NCI-H2107 (cell line): ENCODE data around the gene CCDC57.
"Not testable (repeated sequence)": the region's sequence is repeated elsewhere in the genome, so short reads cannot be mapped to it uniquely, and the experiment has no call there.

Experiments
- DNase-seq: peaks from one replicate; lab custom pipeline; 2025; lab: John Stamatoyannopoulos, UW

Gene CCDC57

DNA sequence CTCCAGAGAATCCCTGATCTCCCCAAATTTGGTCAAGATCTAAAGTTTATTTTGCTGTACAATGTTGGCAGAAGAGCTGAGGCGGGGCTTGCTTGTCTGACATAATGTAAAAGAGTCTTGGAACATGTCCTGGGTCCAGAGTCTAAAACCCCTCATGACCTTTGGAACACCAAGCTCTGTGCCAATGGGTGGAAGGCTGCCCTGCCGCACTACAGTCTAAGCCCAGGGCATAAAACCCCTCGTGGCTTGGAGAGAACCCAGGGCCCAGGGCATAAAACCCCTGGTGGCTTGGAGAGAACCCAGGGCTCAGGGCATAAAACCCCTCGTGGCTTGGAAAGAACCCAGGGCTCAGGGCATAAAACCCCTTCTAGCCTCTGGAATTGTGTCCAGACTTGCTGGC lies 36.7 kb downstream of the CCDC57 start:
- DNase-seq: no peak

GRCh38 chr17:82175201-82175600 lies 37.4 kb downstream of the CCDC57 start:
- no peak for DNase-seq

DNA sequence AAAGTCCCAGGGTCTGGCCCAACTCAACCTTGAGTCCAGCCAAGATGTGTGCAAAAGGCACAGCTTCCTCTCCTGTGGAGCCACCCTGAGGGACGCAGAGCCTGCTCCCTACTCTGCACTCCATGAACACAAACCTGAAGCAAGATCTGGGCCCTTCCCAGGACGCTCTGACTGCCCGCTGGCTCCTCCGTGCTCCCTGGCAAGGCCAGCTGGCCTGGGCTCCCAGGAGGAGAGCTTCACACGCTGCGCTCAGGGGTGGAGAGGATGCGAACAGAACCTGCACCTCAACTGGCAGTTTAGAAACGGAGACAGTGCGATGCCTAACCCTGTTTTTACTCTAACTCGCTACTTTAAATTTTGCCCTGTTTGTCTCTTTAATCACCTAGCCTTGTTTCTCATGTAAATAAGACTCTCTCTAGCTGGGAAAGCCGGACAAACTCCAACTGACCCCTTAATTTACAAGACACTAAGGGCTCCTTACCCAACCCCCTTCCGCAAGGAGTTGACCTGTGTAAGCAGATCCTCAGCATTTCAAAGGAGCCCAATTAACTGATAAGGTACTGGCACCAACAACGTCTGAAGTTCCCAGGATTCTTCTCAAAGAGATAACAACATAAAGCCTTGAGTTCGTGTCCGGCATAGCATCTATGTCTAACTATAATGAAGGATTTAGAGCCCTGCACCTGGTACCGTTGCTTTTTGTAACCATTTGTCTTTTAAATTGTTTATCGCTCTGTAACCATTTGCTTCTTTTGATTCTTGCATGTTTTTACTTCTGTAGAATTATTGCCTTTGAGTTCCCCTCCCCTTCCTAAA lies 38.4 kb downstream of the CCDC57 start:
- not testable (repeated sequence) for DNase-seq

DNA sequence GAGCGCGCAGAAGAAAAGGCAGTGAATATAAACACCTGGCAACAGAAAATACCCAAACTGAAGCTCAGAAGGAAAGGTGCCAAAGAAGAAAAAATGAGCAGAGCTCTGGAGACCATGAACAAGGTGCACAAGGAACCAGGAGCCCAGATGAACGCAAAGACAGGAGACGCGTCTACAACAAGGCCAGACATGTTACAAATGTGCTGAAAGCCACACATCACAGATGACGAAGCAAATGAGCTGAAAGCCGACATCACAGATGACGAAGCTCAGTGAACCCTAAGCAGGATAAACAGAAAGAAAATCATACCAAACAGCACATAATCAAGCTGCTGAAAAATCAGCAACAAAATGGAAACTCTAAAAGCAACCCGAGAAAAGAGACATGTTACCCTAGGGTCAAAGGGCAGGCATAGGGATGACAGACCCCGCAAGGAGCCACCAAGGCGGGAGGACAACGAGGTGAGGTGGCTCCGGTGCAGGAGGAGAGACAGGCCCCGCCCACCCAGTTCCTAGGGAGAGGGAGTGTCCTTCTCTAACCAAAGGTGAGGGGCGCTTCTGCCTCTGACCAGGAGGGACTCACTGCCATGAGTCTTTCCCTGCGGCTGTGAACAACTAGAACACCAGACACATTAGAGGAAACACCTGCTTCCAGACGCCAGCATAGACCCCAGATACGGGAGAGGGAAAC lies 39.1 kb downstream of the CCDC57 start:
- DNase-seq: no peak

DNA sequence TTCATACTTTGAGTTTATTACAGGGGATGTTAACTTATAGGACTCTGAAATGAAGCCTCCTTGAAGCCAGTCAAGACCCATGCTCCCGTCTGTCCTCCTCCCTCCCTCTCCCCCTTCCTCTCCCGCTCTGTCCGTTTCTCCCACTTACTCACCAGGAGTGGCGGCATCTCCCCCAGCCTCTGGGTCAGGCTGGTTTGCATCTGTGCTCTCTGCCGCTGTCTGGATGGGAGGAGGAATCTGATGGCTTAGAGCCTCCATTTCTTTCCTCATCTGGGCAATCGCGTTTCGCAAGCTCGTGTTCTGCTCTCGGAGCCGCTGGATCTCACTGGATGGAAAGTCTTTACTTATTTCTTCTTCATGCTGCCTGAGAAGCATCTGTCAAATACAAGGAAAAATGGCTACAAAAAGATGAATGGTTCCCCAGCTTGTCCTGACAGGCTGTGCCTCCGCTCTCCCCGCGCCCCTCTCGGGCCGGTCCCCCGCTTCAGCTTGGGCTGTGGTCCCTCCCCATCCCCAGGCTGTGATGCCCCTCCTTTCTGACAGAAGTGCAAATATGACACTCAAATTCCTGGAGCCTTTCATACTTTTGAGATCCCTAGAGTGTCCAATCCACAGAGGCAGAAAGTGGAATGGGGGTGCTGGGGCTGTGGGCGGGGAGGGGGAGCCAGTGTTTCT lies 40.0 kb downstream of the CCDC57 start:
- no peak for DNase-seq

GRCh38 chr17:82171750-82172375 lies 40.8 kb downstream of the CCDC57 start:
- no peak for DNase-seq

GRCh38 chr17:82170412-82170961 lies 42.2 kb downstream of the CCDC57 start:
- no peak for DNase-seq

DNA sequence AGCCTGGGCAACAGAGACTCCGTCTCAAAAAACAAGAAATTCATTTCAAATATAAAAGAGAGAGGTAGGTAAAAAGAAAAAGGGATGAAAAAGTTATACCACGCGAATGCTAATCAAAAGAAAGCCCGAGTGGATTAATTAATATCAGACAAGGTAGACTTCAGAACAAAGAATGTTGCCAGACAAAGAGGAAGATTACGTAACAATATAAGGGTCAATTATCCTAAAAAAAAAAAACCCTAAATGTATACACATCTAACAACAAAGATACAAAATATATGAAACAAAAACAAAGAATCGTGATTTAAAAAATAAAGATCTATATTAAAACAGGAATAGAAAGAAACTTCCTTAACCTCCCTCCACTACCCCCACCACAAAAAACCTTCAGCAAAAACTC lies 44.1 kb downstream of the CCDC57 start:
- DNase-seq: no peak

GRCh38 chr17:82167028-82167427 lies 45.6 kb downstream of the CCDC57 start:
- no peak for DNase-seq

DNA sequence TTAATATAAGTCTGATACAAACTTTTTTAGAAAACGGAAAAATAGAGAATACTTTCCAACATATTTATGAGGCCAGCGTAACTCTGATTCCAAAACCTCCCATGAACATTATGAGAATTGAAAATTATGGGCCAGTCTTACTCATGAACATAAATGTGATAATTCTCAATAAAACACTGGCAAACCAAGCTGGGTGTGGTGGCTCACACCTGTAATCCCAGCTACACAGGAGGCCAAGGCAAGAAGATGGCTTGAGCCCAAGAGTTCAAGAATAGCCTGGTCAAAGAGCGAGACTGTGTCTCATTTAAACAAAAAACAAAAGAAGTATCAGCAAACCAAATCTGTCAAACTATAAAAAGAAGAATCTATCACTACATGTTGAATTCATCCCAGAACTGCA lies 47.8 kb downstream of the CCDC57 start:
- no peak for DNase-seq

DNA sequence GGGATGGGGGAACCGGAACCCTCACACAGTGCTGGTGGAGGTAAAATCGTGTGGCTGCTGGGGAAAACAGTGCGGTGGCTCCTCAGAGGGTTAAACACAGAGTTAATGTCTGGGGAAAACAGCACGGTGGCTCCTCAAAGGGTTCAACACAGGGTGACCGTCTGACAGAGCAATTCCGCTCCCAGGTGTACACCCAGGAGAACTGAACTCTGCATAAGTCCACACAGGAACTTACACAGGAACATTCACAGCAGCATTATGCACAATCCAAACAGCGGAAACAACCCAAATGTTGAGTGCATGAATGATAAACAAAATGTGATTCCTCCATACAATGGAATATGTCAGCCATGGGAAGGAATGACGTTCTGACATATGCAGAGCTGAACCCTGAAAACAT lies 51.4 kb downstream of the CCDC57 start:
- no peak for DNase-seq

DNA sequence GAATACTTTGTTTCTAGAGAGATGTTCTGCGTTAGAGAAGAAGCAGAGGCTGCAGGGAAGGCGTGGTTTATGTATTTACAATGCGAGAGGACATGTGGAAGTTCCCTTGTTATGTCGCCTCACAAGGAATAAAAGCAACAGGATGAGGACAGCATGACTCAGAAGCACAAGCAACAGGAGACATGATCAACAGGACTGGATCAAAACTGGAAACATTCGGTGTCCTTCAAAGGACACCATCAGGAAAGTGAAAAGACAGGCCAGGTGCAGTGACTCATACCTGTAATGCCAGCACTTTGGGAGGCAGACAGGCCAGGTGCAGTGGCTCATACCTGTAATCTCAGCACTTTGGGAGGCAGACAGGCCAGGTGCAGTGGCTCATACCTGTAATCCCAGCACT lies 52.6 kb downstream of the CCDC57 start:
- no peak for DNase-seq

DNA sequence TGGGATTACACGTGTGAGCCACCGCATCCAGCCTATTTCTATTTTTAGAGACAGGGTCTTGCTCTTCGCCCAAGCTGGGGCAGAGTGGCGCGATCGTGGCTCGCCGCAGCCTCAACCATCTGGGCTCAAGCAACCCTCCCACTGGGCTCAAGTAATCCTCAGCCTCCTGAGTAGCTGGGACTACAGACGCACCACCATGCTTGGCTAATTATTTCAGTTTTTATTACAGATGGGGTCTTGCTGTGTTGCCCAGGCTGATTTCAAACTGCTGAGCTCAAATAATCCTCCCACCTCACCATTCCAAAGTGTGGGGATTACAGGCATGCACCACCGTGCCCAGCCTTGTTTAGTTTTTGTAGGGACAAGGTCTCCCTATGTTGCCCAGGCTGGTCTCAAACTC lies 53.8 kb downstream of the CCDC57 start:
- DNase-seq: no peak

- DNase-seq: no peak
These were observed 55.3 kb downstream of the CCDC57 start for GRCh38 chr17:82157046-82158035.

GRCh38 chr17:82156284-82156925 lies 56.2 kb downstream of the CCDC57 start:
- DNase-seq: no peak

GRCh38 chr17:82155606-82156005 lies 57.0 kb downstream of the CCDC57 start:
- no peak for DNase-seq

DNA sequence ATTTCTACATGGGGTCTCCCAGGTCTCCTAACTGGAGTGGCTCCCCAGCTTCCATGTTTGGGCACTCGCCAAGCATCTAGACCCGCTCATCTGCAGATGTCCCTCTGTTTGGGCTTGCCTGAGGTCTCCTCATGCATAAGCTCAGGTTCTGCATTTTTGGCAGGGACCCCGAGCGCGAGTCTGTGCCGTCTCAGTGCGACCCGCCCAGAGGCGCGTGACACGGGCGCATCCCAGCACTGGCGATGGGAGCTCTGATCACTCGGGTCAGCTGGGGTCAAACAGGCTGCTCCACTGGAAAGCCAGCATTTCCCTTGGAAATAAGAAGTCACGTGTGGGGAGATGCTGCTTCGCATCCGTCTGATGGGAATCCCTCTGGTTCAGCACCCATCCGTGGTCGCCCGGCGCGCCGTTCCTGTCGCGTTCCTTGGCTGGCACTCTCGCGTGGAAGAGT lies 57.7 kb downstream of the CCDC57 start:
- no peak for DNase-seq

- peak; percentile 61 for DNase-seq
These were observed 58.8 kb downstream of the CCDC57 start for GRCh38 chr17:82153745-82154375.

- DNase-seq: no peak
These were observed 59.3 kb downstream of the CCDC57 start for GRCh38 chr17:82153295-82153691.
